HCT116 (cell line): ENCODE results near the gene DIO3.

Experiments
- CEBPB ChIP-seq: IDR thresholded peaks from 2 replicates; pipeline ENCODE4 v1.6.1; 2012; ENCODE audit warnings: low read depth
- EZH2 ChIP-seq: fragments of 200-600 bp; sonication (generic); IDR thresholded peaks from 2 replicates; pipeline ENCODE4 v1.6.1; 2017; ENCODE audit warnings: antibody characterized with exemption, mixed run types
- JUND ChIP-seq: IDR thresholded peaks from 2 replicates; pipeline ENCODE4 v1.6.1; 2012
- POLR2A ChIP-seq: IDR thresholded peaks from 2 replicates; pipeline ENCODE4 v1.7.0; 2011; ENCODE audit warnings: borderline replicate concordance; ENCODE audit not compliant: insufficient read depth, insufficient read length; ENCODE audit errors: extremely low read depth
- RAD21 ChIP-seq: IDR thresholded peaks from 2 replicates; pipeline ENCODE4 v1.6.1; 2012; ENCODE audit warnings: low read depth, mild to moderate bottlenecking
- SIN3A ChIP-seq: IDR thresholded peaks from 2 replicates; pipeline ENCODE4 v1.6.1; 2012; ENCODE audit warnings: low read depth
- SP1 ChIP-seq: IDR thresholded peaks from 2 replicates; pipeline ENCODE4 v1.6.1; 2012; ENCODE audit warnings: low read depth
- TCF7L2 ChIP-seq: IDR thresholded peaks from 2 replicates; pipeline ENCODE4 v1.7.0; 2011; ENCODE audit warnings: borderline replicate concordance, inconsistent platforms; ENCODE audit not compliant: insufficient read depth, insufficient read length; ENCODE audit errors: extremely low read depth
- YY1 ChIP-seq: IDR thresholded peaks from 2 replicates; pipeline ENCODE4 v1.6.1; 2011; ENCODE audit warnings: low read length, low read depth, moderate library complexity, mild to moderate bottlenecking; ENCODE audit not compliant: insufficient replicate concordance; ENCODE audit errors: extremely low read depth
- TF ChIP-seq, protein P1 (sequence below), 3 experiments: fragments of 200-600 bp in 1 of 3; sonication (generic) in 1 of 3; IDR thresholded peaks in 2 of 3; conservative IDR thresholded peaks in 1 of 3; 2 replicates each; pipeline ENCODE4 v1.5.1; 2012 to 2017; ENCODE audit warnings: low read depth in 2 of 3, low read length in 2 of 3, antibody characterized with exemption in 1 of 3, borderline replicate concordance in 1 of 3, control low read depth in 1 of 3, mild to moderate bottlenecking in 1 of 3, mixed read lengths in 1 of 3, mixed run types in 1 of 3, moderate library complexity in 1 of 3; ENCODE audit not compliant: insufficient read depth in 1 of 3
- TF ChIP-seq, protein P2 (sequence below): IDR thresholded peaks from 2 replicates; pipeline ENCODE4 v1.6.1; 2012; ENCODE audit warnings: low read depth

- TF ChIP-seq JUND (no peak), SIN3A (no peak), SP1 (no peak), EZH2 (no peak), RAD21 (no peak), CEBPB (no peak), POLR2A (no peak), YY1 (no peak), TCF7L2 (no peak)
- TF ChIP-seq, protein P1, sequence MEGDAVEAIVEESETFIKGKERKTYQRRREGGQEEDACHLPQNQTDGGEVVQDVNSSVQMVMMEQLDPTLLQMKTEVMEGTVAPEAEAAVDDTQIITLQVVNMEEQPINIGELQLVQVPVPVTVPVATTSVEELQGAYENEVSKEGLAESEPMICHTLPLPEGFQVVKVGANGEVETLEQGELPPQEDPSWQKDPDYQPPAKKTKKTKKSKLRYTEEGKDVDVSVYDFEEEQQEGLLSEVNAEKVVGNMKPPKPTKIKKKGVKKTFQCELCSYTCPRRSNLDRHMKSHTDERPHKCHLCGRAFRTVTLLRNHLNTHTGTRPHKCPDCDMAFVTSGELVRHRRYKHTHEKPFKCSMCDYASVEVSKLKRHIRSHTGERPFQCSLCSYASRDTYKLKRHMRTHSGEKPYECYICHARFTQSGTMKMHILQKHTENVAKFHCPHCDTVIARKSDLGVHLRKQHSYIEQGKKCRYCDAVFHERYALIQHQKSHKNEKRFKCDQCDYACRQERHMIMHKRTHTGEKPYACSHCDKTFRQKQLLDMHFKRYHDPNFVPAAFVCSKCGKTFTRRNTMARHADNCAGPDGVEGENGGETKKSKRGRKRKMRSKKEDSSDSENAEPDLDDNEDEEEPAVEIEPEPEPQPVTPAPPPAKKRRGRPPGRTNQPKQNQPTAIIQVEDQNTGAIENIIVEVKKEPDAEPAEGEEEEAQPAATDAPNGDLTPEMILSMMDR (IDR thresholded peaks at IDR 0.05 in 2 of 3, conservative IDR thresholded peaks at IDR 0.05 in 1 of 3; ENCODE audit: borderline replicate concordance in 1 of 3, insufficient read depth in 1 of 3, low read depth in 2 of 3, low read length in 2 of 3) = no peak
- TF ChIP-seq, protein P2, sequence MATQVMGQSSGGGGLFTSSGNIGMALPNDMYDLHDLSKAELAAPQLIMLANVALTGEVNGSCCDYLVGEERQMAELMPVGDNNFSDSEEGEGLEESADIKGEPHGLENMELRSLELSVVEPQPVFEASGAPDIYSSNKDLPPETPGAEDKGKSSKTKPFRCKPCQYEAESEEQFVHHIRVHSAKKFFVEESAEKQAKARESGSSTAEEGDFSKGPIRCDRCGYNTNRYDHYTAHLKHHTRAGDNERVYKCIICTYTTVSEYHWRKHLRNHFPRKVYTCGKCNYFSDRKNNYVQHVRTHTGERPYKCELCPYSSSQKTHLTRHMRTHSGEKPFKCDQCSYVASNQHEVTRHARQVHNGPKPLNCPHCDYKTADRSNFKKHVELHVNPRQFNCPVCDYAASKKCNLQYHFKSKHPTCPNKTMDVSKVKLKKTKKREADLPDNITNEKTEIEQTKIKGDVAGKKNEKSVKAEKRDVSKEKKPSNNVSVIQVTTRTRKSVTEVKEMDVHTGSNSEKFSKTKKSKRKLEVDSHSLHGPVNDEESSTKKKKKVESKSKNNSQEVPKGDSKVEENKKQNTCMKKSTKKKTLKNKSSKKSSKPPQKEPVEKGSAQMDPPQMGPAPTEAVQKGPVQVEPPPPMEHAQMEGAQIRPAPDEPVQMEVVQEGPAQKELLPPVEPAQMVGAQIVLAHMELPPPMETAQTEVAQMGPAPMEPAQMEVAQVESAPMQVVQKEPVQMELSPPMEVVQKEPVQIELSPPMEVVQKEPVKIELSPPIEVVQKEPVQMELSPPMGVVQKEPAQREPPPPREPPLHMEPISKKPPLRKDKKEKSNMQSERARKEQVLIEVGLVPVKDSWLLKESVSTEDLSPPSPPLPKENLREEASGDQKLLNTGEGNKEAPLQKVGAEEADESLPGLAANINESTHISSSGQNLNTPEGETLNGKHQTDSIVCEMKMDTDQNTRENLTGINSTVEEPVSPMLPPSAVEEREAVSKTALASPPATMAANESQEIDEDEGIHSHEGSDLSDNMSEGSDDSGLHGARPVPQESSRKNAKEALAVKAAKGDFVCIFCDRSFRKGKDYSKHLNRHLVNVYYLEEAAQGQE = no peak
These were observed 28.3 kb downstream of the DIO3 start for GRCh38 chr14:101589486-101590015.
